Measurements from ENCODE around the gene LDLRAD4.
"Not testable (repeated sequence)": the region's sequence is repeated elsewhere in the genome, so short reads cannot be mapped to it uniquely, and the experiment has no call there.

The LDLRAD4 gene

DNA sequence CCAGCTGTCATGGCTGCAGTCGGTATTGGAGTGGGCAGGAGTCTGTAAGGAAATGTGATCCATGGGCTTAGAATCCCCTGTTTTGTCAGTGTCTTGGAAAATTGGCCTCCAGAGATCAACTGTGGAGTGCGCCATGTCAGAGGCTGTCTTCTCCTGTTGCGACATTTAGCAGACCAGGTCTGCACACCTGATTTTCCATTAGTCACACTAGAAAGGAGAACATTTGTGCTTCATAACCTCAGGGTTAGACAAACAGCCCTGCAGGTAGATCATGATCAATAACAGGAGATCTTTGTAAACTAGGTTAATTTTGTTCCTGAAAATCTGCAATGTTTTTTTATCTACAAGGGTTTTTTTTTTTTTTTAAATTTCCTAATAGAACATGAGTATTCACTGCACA, 28.0 kb downstream of the LDLRAD4 start:
- DNase-seq (ENCODE audit: low spot score), result no peak

DNA sequence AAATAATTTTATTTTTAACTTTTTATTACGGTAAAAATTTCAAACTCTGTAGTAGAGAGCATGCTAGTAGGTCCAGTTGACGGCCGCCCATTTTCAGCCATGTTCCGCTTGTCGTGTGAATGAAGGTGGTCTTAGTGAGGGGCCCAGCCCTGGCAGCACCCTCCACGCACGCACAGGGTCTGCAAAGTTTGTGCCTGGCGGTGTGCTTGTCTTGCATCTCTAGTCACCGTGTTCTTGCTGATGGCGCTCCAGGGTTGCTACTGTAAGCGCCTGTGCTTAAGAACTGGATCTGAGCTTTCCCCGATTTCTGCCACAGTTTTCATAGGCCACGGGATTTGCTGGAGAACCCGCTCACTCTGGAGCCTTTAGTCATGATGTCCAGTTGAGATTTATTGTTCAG, 28.9 kb downstream of the LDLRAD4 start:
- no peak for DNase-seq (ENCODE audit: low spot score)

- DNase-seq (ENCODE audit: low spot score), result no peak
Observed at GRCh38 chr18:13252686-13253410, 34.3 kb downstream of the LDLRAD4 start.

- DNase-seq (ENCODE audit: low spot score), result no peak
Observed at GRCh38 chr18:13253786-13254688, 35.5 kb downstream of the LDLRAD4 start.

DNA sequence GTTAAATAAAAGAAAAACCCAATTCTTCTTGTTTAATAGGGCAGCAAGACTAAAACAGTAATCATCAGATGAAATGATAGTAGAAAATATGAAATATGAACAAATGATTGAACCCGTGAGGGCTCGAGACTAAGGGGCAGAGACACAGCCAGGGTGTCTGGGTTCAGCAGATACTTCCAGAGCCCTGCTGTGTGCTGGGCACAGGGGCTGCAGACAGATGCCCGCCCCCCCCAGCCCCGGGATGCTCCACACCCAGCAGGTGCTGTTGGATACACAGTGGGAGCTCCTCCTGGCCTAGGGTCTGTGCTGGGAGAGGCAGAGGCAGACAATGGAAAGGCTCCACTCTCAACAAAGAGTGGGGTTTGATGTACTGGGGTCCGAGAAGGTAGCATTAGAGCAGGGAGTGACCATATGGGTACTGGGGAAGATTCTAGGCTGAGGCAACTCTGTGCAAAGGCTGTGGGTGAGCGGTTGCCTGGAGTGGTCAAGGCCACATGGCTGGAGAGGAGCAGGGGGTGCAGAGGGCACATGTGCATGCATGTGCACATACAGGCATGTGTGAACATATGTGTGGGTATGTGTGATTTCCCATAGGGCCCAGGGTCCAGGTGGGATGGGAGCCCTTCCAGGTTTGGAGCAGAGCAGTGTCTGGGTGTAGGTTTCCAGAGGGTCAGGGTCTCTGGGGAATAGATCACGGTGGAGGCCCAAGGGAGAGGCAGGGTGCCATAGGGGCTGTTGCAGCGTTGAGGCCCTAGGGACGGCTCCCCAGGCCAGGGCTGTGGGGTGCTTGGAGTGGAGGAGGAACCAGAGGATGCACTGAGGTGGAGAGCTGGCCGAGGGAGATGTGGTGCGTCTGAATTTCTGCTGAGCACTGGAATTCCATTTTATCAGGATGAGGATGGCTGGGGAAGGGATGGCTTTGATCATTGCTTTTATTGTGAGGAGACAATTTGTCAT, 36.7 kb downstream of the LDLRAD4 start:
- no peak for DNase-seq (ENCODE audit: low spot score)

DNA sequence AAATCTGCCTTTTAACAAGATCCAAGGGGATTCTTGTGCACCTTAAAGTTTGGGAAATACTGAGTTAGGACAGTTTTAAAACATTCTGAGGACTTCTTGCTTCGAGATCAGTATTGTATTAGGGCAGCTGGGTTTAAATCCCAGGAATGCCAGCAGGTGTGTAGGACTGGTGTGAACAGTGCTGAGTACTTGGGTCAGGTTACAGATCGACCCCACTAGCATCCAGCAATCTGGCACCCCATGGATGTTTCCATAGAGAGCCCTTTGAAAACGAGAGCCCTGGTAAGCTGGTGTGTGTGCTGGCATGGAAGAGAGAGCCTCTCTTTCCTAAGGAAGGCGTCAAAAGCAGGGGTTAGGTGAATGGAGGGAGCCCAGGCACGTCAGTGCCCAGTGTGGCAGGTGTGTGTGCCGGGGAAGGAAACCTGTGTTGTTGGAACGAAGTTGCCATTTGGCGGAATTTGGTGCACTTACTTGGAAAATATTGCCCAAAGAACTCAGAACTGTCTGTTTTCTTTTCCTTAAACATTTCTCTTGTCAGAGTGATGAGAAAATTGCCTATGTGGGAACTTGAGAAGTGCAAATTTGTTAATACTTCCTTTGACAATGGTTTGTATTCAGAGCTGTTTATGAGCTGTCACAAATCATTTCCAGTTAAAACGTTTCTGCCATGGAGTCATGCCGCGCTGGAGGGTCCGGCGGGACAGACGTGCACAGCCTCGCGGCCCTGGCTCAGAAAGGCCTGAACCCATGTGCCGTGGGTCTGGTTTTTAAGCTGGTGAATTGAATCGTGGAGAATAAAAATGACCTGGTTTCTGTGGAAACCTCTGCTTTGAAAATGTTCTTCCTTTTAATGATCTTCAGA, 38.1 kb downstream of the LDLRAD4 start:
- no peak for DNase-seq (ENCODE audit: low spot score)

DNA sequence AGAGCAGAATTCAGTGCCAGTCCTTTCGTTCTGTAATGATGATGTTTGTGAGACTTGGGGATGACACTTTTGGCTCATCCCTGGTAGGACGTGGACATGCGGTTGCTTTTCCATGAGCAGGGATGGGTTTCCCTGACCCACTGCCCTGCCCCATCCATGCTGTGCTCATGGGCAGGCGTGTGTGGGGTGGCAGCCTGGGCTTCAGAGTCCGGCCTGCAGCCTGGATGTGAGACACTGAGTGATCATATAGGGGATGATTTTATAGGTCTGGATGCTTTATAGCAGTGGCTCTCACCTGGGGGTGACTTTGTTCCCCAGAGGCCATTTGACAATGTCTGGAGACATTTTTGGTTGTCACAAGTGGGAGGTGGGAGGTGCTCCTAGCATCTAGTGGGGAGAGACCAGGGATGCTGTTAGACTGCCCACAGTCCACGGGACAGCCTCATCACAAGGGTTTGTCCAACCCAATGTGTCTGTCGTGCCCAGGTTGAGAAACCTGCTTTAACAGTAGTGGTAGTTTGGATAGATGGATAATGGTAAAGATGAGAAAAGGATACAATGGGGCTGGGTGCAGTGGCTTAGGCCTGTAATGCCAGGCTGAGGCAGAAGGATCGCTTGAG, 38.9 kb downstream of the LDLRAD4 start:
- no peak for DNase-seq (ENCODE audit: low spot score)

GRCh38 chr18:13258921-13259320, 40.4 kb downstream of the LDLRAD4 start:
- no peak for DNase-seq (ENCODE audit: low spot score)

- DNase-seq (ENCODE audit: low spot score), result no peak
Observed at GRCh38 chr18:13259701-13260100, 41.1 kb downstream of the LDLRAD4 start.

DNA sequence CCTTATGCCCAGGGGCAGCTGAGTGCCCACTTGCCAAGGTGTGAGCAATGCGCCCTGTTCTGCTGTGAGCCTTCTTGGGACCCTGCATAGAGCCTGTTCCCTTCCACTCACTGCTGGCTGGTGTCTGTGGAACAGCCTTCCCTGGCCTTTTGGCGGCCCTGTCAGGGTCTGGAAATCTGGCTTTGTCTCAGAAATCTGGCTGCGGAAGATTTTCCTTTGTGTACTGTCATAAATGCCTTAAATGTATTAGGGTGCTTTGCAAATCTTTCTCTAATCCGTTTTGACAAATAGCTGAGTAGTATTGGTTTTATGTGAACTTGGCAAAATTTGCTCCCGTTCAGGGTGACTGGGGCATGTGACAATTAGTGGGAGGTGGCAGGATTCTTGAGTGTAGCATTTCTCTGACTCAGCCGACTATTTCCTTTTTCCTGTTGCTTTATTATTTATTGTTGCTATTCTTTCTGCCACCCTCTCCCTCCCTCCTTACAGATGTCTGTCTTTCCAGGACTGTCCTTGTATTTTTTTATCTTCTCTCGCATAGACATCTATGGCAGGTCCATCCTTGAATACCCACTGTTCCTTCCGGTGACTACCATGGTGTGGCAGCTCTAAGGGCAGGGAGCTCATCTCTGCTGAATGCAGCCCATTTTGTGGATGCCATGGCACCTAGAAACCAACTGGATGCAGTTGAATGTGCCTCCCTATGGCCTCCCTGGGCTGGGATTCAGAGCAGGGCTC, 41.8 kb downstream of the LDLRAD4 start:
- no peak for DNase-seq (ENCODE audit: low spot score)

DNA sequence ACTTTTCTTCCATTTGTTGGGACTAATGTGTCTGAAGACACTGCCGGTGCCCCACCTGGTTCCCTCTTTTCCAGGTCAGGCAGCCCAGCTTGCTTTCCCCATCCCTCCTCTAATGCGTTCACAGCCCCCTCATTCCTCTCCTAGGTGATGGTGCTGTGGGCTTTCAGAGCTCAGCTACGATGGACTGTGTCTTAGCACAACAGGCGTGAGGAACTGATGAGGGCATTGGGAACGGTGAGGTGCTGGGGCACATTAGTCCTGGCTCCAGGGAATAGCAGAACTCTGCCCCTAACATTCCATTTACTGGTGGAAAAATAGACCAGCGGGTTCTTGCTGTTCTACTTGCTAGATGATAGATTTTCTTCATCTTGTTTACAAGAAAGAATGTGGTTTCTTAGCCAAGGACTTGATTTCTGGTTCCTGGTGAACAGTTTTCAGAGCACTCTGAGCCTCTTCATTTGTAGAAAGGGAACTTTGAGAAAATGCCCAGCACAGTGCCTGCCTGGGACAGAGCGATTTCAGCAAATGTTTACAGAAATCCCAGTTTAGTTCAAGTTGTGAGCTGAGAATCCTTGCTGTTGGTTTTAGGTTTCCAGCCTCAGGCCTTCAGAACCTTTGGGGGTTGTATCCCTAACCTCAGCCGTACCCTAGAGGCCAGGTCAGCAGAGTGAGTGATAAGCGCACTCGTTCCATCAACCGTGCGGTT, 42.5 kb downstream of the LDLRAD4 start:
- DNase-seq (ENCODE audit: low spot score), result no peak

DNA sequence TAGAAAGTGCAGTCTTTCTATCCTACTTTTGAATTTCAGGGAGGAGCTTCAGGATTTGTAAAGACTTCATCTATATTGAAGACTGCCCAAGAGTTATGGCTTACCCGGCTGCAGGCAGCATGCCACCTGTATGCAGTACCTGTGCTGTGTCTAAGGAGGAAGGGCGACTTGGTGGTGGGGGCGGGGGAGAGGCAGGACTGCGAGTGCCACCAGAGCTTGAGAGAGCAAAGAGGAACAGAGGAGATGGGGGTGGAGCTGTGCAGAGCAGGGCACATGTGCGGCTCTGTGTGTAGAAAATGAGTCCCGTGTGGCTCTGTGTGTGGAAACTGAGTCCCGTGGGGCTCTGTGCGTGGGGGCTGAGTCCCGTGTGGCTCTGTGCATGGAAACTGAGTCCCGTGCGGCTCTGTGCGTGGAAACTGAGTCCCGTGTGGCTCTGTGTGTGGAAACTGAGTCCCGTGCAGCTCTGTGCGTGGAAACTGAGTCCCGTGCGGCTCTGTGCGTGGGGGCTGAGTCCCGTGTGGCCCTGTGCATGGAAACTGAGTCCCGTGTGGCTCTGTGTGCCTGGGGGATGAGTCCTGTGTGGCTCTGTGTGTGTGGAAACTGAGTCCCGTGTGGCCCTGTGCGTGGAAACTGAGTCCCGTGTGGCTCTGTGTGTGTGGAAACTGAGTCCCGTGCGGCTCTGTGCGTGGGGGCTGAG, 43.2 kb downstream of the LDLRAD4 start:
- DNase-seq (ENCODE audit: low spot score), result no peak

- not testable (repeated sequence) for DNase-seq (ENCODE audit: low spot score)
Observed at GRCh38 chr18:13262358-13262680, 43.8 kb downstream of the LDLRAD4 start.

GRCh38 chr18:13262839-13263691, 44.5 kb downstream of the LDLRAD4 start:
- DNase-seq (ENCODE audit: low spot score), result no peak

- DNase-seq (ENCODE audit: low spot score), result no peak
Observed at GRCh38 chr18:13264091-13265007, 45.8 kb downstream of the LDLRAD4 start.

DNA sequence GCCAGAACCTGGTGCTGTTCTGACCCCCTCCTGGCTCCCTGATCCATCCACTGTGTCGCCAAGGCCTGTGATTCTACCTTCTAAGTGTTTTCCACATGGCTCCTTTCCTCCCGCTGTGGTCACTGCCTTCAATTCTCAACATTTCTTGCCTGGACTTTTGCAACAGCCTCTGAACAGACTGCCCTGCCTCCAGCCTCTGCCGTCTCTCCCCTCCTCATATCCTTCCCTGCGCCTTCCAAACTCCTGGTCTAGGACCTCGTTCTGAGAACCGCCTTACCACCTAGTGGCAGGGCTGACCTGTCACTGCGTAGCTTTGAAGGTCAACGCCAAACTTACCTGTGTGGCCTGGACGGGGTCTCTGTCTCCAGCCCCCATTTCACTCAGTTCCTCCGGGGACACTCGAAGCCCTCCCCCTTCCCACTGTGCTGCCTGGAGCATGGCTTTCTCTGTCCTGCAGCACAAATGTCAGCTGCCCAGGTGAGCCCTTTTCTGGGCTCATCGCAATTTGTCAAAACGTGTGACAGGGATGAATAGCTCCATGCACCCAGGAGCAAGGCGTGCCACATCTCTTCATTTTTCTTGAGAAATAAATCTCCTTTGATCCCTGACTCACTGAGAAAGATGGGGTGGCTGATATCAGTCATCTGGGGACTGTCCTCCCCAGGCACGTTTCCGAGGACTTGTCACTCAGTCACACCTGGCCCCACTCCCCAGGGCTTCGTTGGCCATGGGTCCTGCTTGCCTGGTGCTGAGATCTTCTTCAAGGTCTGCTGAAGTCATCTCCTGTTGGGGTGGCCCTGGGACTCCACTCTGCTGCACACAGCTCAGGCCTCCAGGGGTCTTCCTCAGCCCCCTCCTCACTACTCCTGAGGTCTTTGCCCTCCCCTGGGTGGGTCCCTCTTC, 46.7 kb downstream of the LDLRAD4 start:
- no peak for DNase-seq (ENCODE audit: low spot score)

All from hematopoietic multipotent progenitor cell treated with erythropoietin and hydrocortisone succinate and interleukin-3 and kit ligand, for 15 days (in vitro differentiated cells).